ENCODE data around the gene PLA2G4E.

The PLA2G4E gene

DNA sequence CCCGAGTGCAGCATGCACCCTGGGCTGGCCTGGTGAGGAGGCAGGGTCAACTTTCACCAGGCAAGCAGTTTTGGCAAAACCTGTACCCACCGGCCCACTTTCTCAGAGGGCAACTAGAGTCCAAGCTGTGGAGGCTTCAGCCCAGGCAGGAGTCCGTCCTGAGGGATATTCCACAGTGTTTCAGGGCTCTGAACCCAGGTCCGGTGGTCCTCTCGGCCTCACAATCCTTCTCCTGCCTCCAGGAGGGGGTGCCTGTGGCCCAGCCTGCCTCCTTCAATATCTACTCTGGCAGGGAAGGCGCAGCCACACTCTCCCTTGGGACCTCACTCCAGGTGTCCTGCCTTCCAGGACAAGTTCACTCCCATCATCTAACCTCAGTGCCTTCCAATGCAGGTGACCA is 3.9 kb downstream of the PLA2G4E start:
- DNase-seq = no peak

DNA sequence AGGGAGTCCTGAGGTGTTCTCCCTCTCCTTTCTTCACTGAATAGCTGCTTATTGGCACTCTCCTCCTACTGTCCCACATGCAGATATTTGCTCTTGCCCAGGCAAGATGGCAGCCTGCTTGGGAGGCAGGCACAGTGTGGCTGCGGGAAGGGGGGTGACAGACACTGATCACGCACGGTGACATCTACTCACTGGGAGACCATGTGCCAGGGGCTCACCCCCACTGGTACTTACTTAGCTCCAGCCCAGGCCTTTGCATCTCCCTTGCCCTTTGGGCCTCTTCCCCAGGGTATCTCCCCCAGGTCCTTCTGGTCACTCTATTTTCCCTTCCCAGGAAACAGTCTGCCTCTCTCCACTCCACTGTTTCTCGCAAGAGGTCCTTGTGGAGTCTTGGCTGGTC is 6.4 kb downstream of the PLA2G4E start:
- DNase-seq = no peak

DNA sequence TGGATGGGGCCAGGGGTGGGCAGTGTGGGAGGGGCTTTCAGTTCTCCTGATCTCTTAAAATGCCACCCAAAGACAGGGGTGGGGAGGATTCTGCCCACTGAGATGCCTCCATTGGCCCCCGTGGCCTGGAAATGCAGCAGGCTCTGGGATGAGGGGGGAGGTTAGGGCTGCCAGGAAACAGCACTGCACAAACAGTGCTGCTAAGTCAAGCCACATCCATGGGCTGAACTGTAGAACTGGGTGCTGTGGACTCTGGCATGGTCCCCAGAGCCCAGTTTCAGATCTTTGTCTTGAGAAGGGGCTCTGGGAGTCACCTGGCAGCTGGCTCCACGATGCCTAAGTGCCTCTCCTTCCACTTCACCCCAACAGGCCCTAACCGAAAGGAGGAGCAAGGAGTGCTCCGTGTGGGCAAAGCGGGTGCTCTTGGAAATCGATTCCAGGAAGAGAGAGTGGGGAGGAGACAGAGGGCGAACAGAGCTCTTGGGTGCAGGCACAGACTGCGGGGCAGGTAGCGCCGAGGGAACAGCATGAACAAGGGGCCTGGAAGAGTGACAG is 7.8 kb downstream of the PLA2G4E start:
- DNase-seq = no peak

DNA sequence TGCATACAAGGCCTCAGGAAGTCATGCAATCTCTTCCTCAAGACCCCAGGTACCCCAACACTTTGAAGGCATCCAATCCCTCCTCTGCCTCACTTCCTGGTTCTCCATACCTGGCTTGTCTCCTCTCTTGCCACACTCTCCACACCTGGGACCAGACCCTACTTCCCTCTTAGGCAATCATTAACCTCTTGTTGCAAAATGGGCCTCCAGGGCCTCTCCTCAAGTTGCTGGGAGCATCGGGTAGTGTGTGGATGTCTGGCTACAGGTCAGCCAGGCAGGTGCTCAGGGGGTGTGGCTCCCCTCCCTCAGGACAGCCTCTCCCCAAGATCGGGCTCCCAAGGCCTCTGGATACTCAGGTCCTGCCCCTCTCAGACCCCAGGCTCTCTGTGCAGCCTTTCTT is 8.6 kb downstream of the PLA2G4E start:
- DNase-seq = no peak

DNA sequence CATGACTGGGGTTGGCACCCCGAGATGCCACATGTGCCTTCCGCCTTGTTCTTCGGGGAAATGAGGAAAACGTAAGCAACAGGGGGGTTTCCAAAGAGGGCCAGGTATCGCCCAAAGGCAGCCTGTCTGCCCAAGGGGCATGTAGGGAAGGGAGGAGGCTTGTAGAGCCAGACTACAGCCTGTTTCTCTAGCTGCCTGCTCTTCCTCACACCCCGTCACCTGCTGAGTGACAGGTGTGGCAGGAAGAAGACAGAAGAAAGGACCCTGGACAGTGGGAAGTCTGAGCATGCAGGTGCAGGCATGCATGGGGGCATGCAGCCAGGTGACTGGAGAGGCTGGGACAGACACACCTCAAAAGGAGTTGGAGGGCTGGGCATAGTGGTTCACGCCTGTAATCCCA is 9.8 kb downstream of the PLA2G4E start:
- DNase-seq = no peak

DNA sequence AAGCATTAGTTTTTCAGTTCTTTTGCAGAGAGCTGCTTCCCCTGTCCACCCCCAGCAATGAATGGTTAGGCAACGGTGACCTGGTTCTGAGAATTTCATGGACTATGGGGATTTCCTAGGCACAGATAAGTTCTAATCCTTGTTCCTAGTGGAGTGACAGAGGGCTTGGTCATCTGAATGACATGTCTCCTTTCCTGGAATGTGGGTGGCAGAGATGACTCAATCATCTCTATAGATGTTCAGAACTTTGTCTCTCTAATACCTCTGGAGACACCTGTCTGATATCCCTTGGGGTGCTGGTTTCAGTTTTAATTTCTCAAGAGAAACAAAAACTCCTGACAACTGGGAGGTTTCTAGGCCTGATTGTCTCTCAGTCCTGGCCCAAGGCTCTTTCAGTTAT is 10.4 kb downstream of the PLA2G4E start:
- DNase-seq = no peak

DNA sequence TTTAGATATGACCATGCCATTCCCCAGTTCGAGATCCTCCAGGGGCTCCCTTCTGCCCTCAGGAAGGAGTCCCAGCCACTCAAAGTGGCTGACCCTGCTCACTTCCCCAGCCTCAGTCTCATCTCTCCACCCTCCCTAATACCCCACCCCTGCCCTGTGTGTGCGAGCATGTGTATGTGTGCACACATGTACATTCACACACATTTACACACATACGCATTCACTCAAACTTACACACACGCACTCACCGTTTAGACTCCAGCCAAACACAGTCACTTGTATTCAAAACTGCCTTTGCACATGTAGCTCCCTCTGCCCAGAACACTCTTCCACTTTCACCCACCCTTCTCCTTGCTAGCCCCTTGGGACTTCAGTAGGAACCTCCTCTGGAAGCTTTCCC is 11.4 kb downstream of the PLA2G4E start:
- DNase-seq = no peak

DNA sequence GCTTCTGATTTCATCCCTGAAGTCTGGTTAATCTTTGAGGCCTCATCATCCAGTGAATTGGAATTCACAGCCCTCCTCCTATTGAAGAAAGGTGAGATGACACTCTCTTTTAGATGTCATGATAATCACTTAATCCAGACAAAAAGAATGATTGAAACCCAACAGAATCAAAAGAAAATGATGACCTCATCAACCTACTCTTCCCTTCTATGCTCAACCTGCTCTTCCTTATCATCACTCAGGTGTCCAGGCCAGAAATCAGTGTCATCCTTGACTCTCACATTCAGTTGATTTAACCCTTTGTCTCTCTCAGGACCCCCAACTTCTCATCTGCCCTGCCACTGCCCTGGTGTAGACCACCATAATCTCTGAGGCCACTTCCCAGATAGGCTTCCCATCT is 11.8 kb downstream of the PLA2G4E start:
- DNase-seq = no peak

DNA sequence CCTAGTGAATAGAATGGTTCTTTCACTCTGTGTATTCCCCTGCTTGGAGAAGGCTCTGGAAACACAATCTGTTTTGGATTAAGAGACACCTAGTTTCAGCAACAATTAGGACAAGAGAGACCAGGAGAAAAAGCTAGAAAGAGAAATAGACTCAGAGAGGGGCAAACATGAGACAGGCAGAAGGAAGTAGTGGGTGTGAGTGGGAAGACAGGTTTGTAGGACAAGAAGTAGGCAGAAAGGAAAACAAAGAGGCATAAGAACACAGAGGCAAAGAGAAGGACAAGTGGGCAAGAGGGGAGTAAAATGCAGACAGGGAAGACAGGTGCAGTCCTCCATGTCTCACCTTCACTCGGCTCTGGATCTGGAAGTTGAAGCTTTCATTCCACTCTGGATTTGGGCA is 13.5 kb downstream of the PLA2G4E start:
- DNase-seq = no peak

DNA sequence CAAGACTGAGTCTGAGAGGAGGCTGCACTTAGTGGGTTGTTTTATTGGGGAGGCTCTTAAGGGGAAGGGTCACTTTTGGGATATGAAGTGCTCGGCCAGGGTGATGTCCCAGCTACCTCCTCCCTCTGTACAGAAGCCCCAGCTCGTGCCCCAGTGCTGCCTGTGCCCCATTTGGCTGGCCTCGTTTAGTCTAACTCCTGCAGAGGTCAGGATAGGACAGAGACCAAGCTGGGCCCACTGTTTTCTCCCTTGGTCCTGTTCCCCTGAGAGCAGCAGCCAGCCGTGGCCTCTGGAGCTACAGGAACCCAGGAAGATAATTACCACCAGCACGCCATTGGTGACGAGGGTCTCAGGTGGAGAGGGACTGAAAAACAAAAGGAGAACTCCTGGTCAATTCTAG is 18.5 kb downstream of the PLA2G4E start:
- DNase-seq = no peak

DNA sequence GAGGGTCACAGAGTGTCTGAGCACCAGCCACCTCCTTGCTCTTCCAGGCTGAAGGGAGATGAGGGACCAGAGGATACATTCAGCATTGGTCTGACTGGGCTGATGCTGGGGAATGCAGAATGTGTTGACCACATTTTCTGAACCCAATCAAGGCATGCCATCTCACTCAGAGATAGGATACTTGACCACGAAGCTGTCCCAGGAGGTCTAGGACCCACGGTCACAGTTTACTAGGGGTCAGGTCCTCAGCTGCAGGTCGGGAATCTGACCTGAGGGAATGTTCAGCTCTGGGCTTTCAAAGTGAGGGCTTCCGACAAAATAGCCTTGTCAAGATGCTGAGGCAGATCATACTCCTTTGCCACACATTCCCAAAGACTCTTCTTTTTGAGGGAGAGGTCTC is 19.6 kb downstream of the PLA2G4E start:
- DNase-seq = no peak

DNA sequence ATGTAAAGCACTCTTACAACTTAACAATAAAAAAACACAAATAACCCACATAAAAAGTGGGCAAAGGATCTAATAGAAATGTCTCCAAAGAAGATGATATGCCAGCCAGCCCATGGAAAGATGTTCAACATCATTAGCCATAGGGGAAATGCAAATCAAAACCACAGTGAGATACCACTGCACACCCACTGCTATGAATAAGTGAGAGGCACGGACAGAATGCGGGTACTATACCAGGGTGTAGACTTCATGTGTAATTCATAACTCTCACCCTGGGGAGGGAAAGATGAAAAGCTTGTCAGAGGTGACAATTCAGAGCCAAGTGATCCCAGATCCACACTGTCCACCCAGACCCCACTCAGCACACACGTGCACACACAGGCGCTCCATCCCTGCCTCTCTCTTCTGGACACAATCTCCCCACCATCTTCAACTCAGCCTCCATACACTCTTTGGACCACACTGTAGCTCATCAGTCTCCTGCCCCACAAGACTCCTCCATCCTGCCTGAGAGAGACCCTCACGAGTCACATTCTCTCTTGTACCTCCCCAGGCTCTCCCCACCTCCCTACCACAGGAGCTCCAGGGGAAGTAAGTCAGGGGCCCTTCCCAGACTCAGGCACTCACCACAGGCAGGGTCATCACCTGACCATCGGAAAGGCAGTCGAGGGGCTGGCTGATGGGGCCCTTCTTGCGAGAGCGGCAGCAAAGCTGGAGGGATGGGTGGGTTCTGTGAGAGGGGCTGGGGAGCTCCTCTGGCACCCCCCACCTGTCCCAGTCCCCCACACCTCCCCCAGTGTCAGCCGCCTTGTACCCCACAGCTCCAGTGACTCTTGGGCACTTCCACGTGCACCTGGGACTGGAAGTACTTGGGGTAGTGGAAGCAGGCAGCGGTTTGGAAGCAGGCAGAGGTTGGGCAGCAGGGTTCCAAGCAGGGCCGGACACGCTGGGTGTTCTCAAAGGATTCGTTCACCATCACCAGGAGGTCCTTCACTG is 21.3 kb downstream of the PLA2G4E start:
- DNase-seq = no peak

DNA sequence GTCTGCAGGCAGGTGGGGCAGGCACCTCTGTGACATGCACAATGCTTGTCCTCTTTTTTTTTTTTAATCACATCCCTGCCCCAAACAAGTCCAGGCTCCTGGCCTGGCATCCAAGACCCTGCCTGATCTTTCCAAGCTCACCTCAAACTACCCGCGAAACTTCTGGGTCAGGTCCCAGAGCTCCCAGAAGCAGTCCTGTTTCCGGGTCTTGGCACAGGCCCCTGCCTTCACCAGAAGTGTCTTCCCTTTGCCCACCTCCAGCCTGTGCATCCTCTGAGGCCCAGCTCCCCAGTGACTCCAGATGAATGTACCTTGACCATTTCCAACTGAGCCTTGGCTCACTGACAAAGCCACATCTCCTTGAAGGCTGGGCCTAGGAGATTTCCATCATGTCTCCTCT is 23.0 kb downstream of the PLA2G4E start:
- DNase-seq = no peak

DNA sequence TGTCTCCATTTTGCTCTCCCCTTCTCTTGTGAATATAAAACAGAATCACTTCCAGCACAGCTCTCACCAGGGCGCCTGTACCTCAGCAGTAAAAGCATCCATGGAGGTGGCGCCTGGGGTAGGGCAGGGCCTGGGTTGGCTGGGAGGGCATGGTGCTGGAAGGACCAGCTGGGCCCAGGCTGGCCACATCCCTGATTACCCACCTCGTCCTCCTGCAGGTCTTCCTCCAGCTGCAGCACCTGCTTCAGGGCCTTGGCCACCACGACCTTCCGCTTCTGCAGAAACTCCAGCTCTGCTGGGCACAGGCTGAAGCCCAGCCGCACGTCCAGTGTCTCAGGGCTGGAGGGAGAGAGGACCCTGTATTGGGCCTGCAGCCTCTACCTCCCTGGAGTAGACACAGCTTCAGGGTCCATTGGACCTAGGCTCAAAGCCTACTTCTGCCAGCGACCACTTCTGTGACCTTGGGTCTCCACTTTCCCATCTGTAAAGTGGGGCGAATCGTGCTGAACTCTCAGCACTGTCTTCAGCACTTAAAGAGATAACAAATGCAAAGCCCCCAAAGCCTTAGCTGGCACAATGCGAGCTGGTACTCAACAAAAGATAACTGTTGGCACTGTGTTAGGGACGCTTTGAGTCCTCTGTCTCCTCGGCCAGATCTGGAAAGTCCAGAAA is 23.8 kb downstream of the PLA2G4E start:
- DNase-seq = no peak

DNA sequence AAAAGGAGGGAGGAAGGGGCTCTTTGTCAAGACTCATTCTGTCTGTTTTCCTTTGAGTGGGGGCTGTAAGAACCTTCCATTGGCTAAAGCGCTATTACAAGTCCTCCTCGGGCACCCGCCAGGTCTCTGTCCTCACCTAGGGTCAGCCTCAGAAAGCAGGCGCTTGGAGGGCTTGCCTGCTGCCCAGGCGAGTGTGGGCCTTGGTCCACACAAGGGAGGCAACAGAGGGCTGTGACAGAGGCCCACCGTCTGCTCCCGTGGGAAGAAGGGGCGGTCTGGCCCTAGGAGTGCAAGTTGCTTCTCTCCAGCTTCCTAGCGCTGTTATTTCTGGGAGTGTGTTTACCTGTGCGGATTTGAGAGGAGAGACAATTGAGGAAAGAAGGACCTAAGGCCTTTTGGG is 24.5 kb downstream of the PLA2G4E start:
- DNase-seq = no peak

DNA sequence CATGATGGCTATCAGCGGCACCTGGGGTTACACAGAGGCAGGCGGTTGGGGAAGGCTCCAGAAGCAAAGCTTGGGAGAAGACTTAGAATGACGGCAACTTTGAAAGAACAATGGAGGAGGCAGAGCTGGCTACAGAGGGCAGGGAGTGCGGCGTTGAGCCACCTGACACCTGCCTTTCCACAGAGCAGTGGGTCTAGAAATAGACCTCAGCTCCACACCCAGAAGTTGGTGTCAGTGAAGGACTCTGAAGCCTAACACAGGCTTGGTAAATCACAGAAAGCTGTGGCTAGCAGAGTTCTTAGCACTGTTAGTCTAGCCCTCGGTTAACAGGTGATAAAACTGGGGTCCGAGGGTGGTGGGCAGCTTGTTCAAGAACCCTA is 25.4 kb downstream of the PLA2G4E start:
- DNase-seq = no peak

DNA sequence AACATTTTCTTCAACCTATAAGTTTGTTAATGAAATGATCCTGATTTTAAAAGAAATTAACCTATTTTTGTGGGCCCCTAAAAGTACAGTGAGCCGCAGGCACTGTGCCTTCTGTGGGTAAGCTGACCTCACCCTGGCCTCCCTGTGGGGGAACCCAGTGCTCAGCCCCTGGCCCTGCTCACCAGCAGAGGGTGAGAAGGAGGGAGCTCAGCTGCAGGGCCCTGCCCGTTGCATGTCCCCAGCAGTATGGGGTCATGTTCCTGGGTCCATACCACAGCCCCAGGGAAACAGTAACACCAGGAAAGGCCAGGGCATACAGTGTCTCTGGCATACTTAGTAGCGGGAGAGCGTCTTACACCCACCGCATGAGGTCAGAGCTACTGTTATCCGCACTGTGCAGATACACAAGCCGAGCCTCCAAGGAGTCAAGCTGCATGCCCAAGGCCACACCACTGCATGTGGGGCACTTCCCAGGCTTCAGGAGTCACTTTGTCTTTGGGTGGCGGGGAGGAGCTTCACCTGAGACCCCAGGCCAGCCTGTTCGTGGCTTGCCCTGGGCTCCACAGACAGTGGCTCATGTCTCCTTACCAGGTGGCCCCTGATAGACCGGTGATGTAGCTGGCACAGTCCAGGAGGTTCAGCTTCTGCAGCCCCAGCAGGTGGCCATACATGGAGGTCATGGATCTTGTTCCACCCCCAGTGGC is 25.9 kb downstream of the PLA2G4E start:
- no peak for DNase-seq

DNA sequence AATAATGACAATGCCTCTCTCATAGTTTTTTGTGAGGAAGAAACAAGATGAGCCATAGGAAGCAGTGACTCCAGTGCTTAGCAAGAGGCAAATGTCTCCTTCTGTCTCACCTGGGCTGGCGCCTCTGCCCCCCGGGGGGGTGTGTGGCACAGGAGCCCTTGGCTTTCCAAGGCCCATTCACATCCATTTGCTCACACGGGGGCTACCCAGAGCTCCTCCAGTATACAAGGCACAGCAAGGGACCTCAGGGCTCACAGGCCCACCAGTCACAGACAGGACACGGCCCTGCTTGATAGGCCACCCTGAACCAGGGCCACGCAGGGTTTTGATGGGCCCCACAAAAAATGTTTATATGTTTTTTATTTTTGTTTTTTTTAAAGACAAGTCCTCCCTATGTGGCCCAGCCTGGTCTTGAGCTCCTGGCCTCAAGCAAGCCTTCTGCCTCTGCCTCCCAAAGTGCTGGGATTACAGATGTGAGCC is 26.6 kb downstream of the PLA2G4E start:
- DNase-seq = no peak

DNA sequence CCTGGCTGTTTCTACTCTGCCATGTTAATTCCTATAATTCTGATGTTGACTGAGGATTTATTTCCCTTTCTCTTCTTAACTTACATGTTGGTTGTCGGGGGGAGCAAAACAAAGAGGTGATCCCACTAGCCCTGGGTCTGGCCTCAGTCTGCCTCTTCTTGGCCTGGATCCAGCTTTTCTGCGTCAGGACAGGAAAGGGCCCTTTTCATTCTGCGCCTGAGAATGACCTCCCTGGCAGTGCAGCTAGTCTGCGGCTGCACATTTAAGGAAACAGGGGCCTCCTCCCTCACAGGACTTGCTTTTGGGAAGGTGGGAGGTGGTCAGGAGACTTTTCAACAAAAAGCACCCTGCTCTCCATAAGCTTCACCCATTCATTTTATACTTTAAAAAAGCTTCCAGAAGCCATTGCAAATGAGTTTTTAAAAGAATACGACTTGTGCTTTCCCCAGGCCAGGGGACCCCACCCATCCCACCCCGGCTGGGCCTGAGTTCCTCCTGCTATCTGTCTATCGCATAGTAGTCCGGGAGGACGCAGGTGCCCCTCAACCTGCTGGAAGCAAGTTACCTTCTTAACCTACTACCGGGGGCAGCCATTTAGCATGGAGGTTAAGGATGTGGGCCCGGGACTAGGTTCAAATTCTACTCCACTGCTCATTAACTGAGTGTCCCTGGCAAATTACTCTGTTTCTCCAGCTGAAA is 27.2 kb downstream of the PLA2G4E start:
- DNase-seq = no peak

DNA sequence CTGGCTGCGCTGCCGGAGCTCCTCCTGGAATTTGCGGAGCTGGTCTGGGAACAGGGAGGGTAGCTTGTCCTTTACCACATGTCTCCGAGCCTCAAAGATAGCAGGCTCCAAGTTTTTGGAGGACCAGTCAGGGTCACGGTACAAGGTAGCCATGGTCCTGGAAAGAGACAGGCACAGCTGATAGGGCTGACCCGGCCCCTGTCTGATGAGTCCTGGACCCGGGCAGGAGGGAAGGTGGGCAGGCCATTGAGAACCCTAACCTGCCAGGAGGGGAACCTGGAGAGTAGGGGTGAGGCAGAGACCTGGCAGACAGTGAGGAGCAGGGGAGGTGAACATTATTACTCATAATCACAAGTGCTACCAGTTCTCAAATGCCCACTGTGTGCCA is 28.0 kb downstream of the PLA2G4E start:
- DNase-seq = no peak

DNA sequence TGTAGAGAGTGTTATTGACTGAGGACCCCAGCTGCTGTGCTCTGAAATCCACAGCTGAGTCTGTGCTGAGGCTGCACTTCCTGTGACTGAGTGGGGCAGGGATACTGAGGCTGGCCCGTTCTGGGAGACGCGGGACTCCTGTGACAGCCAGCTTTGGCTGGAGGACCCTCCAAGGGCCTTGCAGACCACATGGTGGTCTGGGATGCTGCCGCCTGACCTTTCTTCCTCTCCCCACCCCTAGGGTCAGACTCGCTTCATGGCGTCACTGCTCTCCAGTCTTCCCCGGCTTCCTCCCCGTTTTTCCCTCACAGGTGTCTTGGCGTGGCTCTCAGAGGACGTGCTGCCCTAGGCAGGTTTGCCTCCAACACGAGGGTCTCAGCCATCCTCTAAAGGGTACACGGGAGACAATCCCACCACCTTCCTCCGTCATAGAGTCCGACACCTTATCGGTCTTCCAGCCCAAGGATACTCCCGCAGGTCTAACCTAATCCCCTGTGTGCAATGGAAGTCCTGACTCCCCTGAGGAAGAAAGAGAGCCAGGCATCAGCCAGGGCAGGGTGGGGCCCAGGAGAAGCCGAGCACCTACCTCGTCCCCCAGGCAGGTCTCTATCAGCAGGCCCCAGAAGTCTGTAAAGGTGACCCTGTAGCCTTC is 28.6 kb downstream of the PLA2G4E start:
- DNase-seq = no peak

DNA sequence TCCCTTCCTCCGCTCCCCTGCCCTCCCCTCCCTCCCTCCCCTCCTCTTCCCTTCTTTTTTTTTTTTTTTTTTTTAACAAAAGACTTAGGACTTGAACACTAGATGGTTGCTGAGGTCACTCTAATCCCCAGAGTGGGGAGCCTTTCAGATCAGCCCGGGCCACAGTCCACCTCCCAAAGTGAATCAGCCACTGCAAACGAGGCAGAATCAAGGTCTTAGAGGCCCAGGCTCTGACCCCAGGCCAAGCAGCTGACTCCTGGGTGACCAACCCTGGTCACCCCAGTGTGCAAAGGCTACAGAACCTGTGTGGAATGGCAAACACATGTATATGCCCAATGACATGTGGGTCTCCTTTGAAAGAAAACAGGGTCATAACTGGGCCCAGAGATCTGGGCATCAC is 30.2 kb downstream of the PLA2G4E start:
- DNase-seq = no peak

Measured in bone marrow (tissue), 2 donors.